HTR-8/SVneo (cell line): ENCODE measurements around the gene ROR2.
"Not testable (repeated sequence)": the region's sequence is repeated elsewhere in the genome, so short reads cannot be mapped to it uniquely, and the experiment has no call there.

Source experiments
- DNase-seq: peaks from one replicate; pipeline ENCODE4 v3.0.0; 2011; ENCODE audit warnings: low spot score, mixed read lengths; ENCODE audit not compliant: insufficient read length
- FAIRE-seq: peaks from 2 replicates; lab custom pipeline; 2011; peaks lifted over from hg19 to GRCh38; lab: Jason Lieb, UNC

The ROR2 gene

DNA sequence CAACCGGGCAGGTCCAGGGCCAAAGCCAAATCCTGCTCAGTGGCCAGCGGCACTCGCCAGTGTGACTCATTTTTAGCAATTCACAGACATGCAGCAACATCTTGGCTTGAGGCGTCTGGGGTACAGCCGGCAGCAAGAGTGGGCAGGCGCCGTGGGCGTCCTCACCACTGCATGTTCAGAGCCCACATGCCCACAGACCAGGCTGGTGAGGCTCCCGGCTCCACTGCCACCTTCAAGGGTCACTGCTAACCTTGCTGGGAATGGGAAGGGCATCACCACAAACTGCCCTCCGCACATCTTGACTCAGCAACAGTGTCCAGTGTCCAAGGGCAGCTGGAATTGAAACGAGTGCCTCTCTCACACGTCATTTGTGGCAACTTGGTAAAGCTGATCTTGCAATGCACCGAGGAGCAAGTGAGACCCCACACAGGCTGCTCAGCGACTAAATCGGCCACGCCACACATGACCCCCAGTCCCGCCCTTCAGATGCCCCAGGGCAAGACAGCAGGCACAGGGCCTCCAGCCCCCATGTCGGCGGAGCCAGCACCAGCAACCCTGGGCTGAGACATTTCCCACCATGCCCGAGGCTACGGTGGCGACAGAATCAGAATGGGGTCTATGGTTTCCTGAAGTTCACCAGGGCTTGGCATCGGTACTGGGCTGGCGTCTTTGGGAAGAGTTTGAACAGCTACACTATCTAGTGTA is 140.3 kb downstream of the ROR2 start:
- FAIRE-seq (peak; percentile 70), DNase-seq (no peak)

GRCh38 chr9:91807643-91808246 is 142.3 kb downstream of the ROR2 start:
- no peak for FAIRE-seq
- no peak for DNase-seq

- no peak for DNase-seq
- no peak for FAIRE-seq
These were observed 145.0 kb downstream of the ROR2 start for GRCh38 chr9:91805031-91805430.

DNA sequence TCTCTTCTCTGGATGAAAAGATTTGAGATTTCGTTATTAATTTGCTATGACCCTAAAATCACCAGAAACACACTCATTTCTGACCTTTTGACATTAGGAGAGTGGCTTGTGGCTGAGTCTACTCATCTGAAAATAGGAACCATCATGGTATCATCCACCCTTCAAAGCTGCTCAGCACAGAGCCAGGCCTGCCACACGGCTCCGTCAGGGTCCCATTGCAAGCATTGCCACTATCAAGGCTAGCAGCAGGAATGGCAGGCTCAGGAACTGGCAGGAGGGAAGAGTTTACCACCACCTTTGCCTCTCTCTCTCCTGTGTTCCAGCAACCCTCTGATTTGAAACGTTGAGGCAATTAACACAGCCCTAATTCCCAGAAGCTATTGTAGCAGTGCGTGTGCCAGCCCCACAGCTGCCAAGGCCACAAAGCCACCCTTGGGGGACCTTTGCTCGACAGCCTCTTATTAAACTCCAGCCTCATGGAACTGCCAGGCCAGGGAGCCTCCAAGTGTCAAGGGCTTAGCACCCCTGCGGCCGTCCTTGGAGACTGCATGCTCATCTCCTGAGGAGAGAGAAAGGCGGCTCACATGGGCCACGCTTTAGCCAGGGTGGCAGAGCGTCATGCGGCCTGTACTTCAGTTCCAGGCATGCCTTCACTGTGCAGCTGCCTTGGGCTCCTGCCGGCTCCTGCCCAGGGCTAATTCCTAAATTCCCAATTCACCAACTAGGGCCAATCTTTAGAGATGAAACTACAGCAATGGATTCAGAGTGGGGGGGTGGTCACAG is 145.9 kb downstream of the ROR2 start:
- DNase-seq (no peak), FAIRE-seq (no peak)

DNA sequence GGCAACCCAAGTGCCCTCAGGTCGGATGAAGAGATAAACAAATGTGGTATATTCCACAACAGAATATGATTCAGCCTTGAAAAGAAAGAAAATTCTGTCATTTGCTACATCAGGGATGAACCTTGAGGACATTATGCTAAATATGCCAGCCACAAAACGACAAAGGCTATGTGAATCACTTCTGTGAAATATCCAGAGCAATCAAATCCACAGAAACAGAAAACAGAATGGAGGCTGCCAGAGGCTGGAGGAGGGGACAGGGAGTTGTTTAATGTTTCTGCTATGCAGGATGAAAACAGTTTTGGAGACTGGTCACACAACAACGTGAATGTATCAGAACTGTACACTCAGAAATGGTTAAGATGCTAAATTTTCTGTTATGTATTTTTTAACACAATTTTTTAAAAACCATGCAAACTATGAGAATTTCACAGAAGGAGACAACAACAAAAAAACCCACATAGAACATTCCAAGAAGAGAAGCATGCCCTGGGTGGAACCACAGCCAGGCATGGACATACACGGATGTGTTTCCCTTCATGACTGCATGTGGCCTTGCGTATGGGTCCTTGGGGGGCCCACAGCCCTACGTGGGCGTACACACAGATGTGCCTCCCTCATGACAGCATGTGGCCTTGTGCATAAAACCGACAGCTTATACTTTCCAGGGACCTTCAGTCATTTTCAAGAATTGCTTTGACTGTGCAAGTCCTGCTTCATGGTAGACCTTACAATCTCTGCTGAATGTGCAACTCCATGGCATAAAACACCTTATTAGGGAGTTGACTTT is 146.7 kb downstream of the ROR2 start:
- no peak for DNase-seq
- no peak for FAIRE-seq

GRCh38 chr9:91802391-91802790 is 147.6 kb downstream of the ROR2 start:
- FAIRE-seq (no peak), DNase-seq (no peak)

GRCh38 chr9:91800473-91801030 is 149.5 kb downstream of the ROR2 start:
- FAIRE-seq (no peak), DNase-seq (no peak)

- no peak for DNase-seq
- FAIRE-seq, result no peak
These were observed 150.8 kb downstream of the ROR2 start for GRCh38 chr9:91799113-91799744.

DNA sequence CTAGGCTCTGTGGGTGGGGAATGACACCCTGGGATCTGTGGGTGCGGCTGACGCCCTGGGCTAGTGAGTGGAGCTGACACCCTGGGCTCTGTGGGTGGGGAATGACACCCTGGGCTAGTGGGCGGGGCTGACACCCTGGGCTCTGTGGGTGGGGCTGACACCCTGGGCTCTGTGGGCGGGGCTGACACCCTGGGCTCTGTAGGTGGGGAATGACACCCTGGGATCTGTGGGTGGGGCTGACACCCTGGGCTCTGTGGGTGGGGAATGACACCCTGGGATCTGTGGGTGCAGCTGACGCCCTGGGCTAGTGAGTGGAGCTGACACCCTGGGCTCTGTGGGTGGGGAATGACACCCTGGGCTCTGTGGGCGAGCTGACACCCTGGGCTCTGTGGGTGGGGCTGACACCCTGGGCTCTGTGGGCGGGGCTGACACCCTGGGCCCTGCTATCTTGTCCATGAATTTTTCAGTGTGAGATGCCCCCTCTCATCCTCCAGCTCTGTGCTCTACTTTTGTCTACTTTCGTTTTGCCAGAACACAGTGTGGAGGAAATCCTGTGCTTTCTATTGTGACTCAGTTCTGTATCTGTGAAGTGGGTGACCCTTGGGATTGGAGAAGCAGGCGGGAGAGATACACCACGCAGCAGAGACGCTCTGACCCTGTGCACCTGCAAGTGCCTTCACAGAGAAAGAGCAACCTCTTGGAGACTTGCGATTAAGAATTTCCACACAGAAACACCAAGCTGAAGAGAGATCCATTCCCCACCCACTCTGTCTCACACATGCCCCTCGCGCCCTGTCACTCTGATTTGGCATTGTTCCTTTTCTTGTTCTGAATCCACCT is 151.5 kb downstream of the ROR2 start:
- FAIRE-seq, result not testable (repeated sequence)

GRCh38 chr9:91797517-91797916 is 152.5 kb downstream of the ROR2 start:
- FAIRE-seq, DNase-seq: not testable (repeated sequence)

More for the DNA sequence above, 151.5 kb downstream of the ROR2 start:
- DNase-seq, result not testable (repeated sequence)

DNA sequence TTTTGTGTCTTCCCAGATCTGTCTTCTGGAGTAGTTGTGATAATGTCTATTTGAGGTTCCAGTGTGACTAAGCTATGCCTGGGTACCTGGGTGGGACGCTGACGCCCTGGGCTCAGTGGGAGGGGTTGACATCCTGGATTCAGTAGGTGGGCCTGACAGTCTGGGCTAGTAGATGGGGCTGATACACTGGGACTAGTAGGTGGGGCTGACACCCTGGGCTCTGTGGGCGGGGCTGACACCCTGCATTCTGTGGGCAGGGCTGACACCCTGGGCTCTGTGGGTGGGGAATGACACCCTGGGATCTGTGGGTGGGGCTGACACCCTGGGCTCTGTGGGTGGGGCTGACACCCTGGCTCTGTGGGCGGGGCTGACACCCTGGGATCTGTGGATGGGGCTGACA is 153.5 kb downstream of the ROR2 start:
- not testable (repeated sequence) for DNase-seq, FAIRE-seq

GRCh38 chr9:91795598-91796241 is 154.3 kb downstream of the ROR2 start:
- DNase-seq, result peak; percentile 26
- no peak for FAIRE-seq

- DNase-seq, FAIRE-seq: not testable (repeated sequence)
These were observed 156.7 kb downstream of the ROR2 start for GRCh38 chr9:91793371-91793770.

GRCh38 chr9:91790917-91791316 is 159.1 kb downstream of the ROR2 start:
- DNase-seq, result no peak
- FAIRE-seq, result no peak

- DNase-seq (no peak), FAIRE-seq (no peak)
These were observed 160.1 kb downstream of the ROR2 start for GRCh38 chr9:91789941-91790340.

GRCh38 chr9:91787931-91788330 is 162.1 kb downstream of the ROR2 start:
- no peak for DNase-seq
- no peak for FAIRE-seq

DNA sequence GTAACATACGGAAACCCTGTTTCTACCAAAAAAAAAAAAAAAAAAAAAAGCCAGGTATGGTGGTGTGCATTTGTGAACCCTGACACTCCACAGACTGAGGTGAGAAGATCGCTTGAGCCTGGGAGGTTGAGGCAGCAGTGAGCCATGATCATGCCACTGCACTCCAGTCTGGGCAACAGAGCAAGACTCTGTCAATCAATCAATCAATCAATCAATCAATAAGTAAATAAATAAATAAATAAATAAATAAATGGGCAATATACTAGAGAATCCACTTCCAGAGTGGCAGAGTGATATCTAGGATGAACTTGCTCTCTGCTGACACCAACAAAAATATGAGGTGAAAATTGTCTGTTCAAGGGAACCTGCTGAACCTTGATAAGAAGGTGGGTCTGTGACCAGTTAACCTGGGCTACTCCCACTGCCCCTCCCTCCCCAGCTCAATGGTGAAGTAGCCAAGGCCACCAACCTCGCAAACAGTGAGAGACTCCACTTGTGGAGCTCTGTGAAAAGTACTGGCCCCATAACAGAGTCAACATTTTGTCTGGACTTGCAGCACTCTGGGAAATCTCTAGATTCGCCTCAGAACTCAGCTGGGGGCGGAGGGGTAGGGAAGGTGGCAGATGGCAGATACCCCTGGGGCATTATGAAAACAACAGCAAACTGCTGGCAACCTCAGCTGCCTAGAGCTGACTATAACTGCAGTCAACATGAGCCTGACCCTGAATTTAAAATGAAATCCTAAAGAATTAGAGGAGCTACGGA is 163.7 kb downstream of the ROR2 start:
- DNase-seq (no peak), FAIRE-seq (no peak)

GRCh38 chr9:91785447-91785842 is 164.6 kb downstream of the ROR2 start:
- DNase-seq (no peak), FAIRE-seq (no peak)
